Suprapubic skin (tissue), 3 donors: ENCODE data around the gene AGBL1.

Experiments
- POLR2A ChIP-seq, 2 donors: fragments of 450-650 bp; IDR thresholded peaks; one replicate each; pipeline ENCODE4 v1.6.1; 2017; ENCODE audit warnings: antibody characterized with exemption in 2 of 2, mild to moderate bottlenecking in 2 of 2, moderate library complexity in 2 of 2
- TF ChIP-seq, protein P1 (sequence below), 2 donors: fragments of 200-600 bp in 1 of 2; fragments of 450-650 bp in 1 of 2; sonication (generic) in 1 of 2; IDR thresholded peaks; one replicate each; pipeline ENCODE4 v1.5.1; 2016 to 2019; ENCODE audit warnings: antibody characterized with exemption in 2 of 2, mild to moderate bottlenecking in 1 of 2, moderate library complexity in 1 of 2

GRCh38 chr15:86961669-86962068, 882.0 kb downstream of the AGBL1 start:
- TF ChIP-seq POLR2A (IDR thresholded peaks at IDR 0.05): no peak
- TF ChIP-seq, protein P1, sequence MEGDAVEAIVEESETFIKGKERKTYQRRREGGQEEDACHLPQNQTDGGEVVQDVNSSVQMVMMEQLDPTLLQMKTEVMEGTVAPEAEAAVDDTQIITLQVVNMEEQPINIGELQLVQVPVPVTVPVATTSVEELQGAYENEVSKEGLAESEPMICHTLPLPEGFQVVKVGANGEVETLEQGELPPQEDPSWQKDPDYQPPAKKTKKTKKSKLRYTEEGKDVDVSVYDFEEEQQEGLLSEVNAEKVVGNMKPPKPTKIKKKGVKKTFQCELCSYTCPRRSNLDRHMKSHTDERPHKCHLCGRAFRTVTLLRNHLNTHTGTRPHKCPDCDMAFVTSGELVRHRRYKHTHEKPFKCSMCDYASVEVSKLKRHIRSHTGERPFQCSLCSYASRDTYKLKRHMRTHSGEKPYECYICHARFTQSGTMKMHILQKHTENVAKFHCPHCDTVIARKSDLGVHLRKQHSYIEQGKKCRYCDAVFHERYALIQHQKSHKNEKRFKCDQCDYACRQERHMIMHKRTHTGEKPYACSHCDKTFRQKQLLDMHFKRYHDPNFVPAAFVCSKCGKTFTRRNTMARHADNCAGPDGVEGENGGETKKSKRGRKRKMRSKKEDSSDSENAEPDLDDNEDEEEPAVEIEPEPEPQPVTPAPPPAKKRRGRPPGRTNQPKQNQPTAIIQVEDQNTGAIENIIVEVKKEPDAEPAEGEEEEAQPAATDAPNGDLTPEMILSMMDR (IDR thresholded peaks at IDR 0.05): no peak
